AG10803 (cell line): ENCODE measurements around the gene HTRA1.

Source experiments
- DNase-seq: peaks from one replicate; pipeline ENCODE4 v3.0.0; 2010; ENCODE audit warnings: low read depth
- H3K4me3 ChIP-seq: 2 replicates; pipeline ENCODE4 v1.5.1; 2011; ENCODE audit warnings: mild to moderate bottlenecking, low read length, control low read depth
- TF ChIP-seq, protein P1 (sequence below): conservative IDR thresholded peaks from 2 replicates; pipeline ENCODE4 v1.5.1; 2011; ENCODE audit warnings: mild to moderate bottlenecking, low read length, control low read depth, inconsistent platforms

Gene HTRA1

DNA sequence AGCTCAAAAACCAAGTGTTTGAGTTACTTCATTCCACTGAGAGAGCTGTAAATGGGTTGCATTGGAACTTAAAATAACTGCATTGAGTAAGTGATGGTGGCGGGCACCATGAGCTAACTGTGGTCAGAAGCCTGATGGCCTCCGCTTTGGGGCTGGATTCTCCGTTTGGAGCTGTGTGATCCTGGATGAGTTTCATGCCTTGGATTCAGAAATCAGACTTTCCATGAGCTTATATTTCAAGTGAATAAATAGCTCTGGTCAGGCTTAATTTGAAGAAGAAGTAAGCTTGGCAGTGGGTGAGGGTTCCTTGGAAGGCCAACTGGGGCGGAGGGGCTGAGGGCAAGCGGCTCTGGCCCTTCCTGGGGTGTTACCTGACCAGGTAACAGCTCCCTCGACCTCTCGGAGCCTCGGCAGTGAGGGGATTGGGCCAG lies 5.6 kb downstream of the HTRA1 start:
- H3K4me3 ChIP-seq: no peak overlapping the region
- DNase-seq: no peak
- TF ChIP-seq, protein P1, sequence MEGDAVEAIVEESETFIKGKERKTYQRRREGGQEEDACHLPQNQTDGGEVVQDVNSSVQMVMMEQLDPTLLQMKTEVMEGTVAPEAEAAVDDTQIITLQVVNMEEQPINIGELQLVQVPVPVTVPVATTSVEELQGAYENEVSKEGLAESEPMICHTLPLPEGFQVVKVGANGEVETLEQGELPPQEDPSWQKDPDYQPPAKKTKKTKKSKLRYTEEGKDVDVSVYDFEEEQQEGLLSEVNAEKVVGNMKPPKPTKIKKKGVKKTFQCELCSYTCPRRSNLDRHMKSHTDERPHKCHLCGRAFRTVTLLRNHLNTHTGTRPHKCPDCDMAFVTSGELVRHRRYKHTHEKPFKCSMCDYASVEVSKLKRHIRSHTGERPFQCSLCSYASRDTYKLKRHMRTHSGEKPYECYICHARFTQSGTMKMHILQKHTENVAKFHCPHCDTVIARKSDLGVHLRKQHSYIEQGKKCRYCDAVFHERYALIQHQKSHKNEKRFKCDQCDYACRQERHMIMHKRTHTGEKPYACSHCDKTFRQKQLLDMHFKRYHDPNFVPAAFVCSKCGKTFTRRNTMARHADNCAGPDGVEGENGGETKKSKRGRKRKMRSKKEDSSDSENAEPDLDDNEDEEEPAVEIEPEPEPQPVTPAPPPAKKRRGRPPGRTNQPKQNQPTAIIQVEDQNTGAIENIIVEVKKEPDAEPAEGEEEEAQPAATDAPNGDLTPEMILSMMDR: no peak

GRCh38 chr10:122467701-122468100 lies 6.3 kb downstream of the HTRA1 start:
- no peak overlapping the region for H3K4me3 ChIP-seq
- no peak for DNase-seq
- TF ChIP-seq, protein P1: no peak

DNA sequence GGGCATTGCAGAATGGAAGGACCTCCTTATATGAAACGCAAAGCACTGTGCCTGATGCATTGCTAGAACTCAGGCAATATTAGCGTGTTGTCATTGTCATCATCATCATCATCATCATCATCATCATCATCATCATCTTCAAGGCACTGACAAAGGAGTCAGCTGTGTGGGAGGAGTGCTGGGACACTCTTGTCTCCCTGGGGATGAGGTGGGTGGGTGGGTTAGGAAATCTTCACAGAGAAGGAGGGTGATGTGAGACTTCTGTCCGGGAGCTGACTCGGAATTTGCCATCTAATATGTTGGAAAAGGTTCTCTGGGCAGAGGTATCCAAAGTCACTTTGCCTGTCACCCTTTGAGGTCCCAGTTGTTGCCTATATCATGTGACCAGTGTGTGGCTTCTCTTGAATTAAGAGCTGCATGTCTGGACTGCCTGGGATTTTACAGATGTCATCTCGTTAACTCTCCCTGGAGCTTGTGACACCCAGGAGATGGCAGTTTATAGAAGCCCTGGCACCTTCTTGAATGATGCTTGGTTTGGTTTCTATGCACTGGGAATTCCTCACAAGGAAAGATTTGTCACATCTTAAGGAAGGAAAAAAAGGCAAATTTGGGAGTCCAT lies 7.1 kb downstream of the HTRA1 start:
- H3K4me3 ChIP-seq: no peak overlapping the region
- no peak for DNase-seq
- TF ChIP-seq, protein P1: no peak

GRCh38 chr10:122468926-122469781 lies 7.8 kb downstream of the HTRA1 start:
- no peak overlapping the region for H3K4me3 ChIP-seq
- TF ChIP-seq, protein P1: peak; percentile 15; the same call in 1 of the 2 replicates
- peak; percentile 99 for DNase-seq

GRCh38 chr10:122469848-122470247 lies 8.5 kb downstream of the HTRA1 start:
- TF ChIP-seq, protein P1: no peak
- no peak overlapping the region for H3K4me3 ChIP-seq

DNA sequence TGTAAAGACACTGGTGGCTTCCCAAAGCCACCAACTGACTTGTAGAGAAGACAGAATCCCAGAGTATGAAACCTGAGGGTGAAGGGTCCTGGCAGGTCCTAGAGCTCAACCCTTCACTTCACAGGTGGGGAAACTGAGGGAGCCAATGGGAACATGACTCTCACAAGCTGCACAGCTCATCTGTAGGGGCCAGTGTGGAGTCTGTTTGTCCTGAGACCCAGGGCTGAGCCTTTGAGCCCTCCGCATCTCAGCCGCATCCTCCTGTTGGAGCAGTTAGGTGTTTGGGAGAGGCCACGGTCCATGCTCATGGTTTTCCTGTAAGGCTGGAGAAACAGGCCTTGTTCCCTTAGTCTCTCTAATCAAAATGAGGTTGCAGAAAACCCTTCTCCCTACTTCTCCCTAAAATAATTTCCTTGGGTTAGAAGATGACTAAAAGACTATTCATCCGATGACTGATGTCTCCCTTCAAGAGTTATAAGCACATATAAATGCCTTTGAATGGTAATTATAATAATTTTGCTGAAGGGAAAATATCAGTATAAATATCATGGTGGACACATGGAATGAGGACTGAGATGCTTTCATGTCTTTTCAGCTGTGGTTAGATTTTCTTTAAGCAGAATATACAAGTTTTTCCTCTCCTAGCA lies 10.3 kb downstream of the HTRA1 start:
- DNase-seq: peak; percentile 34
- no peak overlapping the region for H3K4me3 ChIP-seq
- TF ChIP-seq, protein P1: no peak

More at GRCh38 chr10:122469848-122470247, 8.5 kb downstream of the HTRA1 start:
- no peak for DNase-seq
